NT2/D1 (cell line): ENCODE measurements around the gene HMGA1.

Experiments used
- DNase-seq: peaks from one replicate; pipeline ENCODE4 v3.0.0-alpha.2; 2011; ENCODE audit warnings: low read depth, low spot score
- H3K27me3 ChIP-seq: 2 replicates; pipeline ENCODE4 v1.6.0; 2011; ENCODE audit warnings: mild to moderate bottlenecking; ENCODE audit not compliant: insufficient read length, insufficient read depth
- H3K36me3 ChIP-seq: 2 replicates; pipeline ENCODE4 v1.6.1; 2011; ENCODE audit warnings: mild to moderate bottlenecking, low read length, mixed read lengths; ENCODE audit not compliant: insufficient read depth, insufficient read length
- H3K4me1 ChIP-seq: 2 replicates; pipeline ENCODE4 v1.5.1; 2011; ENCODE audit not compliant: insufficient read depth, insufficient read length
- H3K4me3 ChIP-seq: 2 replicates; pipeline ENCODE4 v1.5.1; 2011; ENCODE audit warnings: low read depth; ENCODE audit not compliant: insufficient read length
- H3K9ac ChIP-seq: 2 replicates; pipeline ENCODE4 v1.6.0; 2011; ENCODE audit warnings: low read depth; ENCODE audit not compliant: insufficient read length
- H3K9me3 ChIP-seq: 2 replicates; pipeline ENCODE4 v1.5.1; 2011; ENCODE audit warnings: mild to moderate bottlenecking, low read length; ENCODE audit not compliant: insufficient read depth
- SUZ12 ChIP-seq: IDR thresholded peaks from 2 replicates; pipeline ENCODE4 v1.6.1; 2011; ENCODE audit not compliant: insufficient read length, insufficient read depth; ENCODE audit errors: extremely low read depth
- YY1 ChIP-seq: IDR thresholded peaks from 2 replicates; pipeline ENCODE4 v1.6.1; 2011; ENCODE audit not compliant: insufficient read length, insufficient read depth
- ZNF274 ChIP-seq: IDR thresholded peaks from 2 replicates; pipeline ENCODE4 v1.6.1; 2011; ENCODE audit warnings: mild to moderate bottlenecking, low read depth, low read length

Gene HMGA1

DNA sequence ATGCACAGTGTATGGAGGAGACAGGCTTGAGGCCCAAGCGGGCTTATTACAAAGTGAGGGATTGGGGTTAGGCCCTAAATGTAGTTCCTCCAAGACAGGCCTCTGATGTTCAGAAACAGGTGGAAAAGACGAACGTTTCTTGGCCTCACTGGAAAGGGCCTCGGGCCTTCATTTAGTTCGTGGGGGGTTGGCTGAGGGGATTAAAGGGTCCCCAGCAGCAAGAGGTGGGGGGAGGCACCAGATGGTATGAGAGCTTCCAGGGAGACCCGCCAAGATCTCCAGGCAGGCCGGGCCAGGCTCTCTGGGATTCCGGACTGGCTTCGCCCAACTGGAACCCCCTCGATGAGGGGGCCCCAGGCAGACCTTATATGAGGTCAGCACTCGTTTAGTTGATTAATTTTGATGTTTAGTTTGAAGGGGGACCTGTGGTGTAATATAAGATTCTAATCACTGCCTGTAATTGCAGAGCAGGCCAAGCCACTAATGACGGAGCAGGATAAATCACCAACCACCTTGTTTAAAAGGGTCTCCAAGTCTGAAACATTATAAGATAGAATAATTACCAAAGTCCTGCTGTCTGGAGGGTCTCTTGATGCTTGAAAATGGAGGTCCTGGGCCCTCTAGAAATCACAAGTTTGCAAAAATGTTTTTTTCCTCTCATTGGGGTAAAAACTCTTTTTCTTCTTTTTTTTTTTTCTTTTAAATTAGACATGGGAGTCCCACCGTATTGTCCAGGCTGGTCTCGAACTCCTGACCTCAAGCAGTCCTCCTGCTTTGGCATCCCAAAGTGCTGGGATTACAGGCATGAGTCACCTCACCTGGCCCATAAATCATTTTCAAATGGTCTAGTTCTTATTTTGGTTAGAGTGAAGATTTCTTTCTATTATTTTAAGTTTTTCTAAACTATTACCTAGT is 2.2 kb downstream of the HMGA1 start:
- H3K9me3 ChIP-seq, result no peaks in the 10 kb centered on the region
- TF ChIP-seq SUZ12, result no peak
- no peak for TF ChIP-seq YY1
- no peak for TF ChIP-seq ZNF274
- peaks cover 16% of the 10 kb centered on the region for H3K4me1 ChIP-seq
- H3K9ac ChIP-seq, result peak overlapping the region; percentile 95
- DNase-seq, result no peak
- H3K36me3 ChIP-seq, result peaks cover 63% of the 10 kb centered on the region
- H3K27me3 ChIP-seq, result no peaks in the 10 kb centered on the region
- peak overlapping the region; percentile 80 for H3K4me3 ChIP-seq

- H3K36me3 ChIP-seq, result peaks cover 63% of the 10 kb centered on the region
- H3K4me3 ChIP-seq, result peak overlapping the region; percentile 80
- no peaks in the 10 kb centered on the region for H3K27me3 ChIP-seq
- no peak for TF ChIP-seq YY1
- no peak for DNase-seq
- H3K9ac ChIP-seq, result peak overlapping the region; percentile 95
- H3K9me3 ChIP-seq, result no peaks in the 10 kb centered on the region
- peaks cover 13% of the 10 kb centered on the region for H3K4me1 ChIP-seq
These were observed 2.8 kb downstream of the HMGA1 start for GRCh38 chr6:34239500-34239825.

GRCh38 chr6:34239893-34240292 is 3.2 kb downstream of the HMGA1 start:
- H3K27me3 ChIP-seq, result no peaks in the 10 kb centered on the region
- H3K4me1 ChIP-seq, result peaks cover 13% of the 10 kb centered on the region
- peak overlapping the region; percentile 25 for H3K4me3 ChIP-seq
- no peak for DNase-seq
- no peaks in the 10 kb centered on the region for H3K9me3 ChIP-seq
- peaks cover 63% of the 10 kb centered on the region for H3K36me3 ChIP-seq
- H3K9ac ChIP-seq, result peak overlapping the region; percentile 95
- TF ChIP-seq YY1 (no peak), ZNF274 (no peak), SUZ12 (no peak)

- peaks cover 13% of the 10 kb centered on the region for H3K4me1 ChIP-seq
- peak overlapping the region; percentile 25 for H3K4me3 ChIP-seq
These were observed 3.9 kb downstream of the HMGA1 start for GRCh38 chr6:34240329-34241248.

DNA sequence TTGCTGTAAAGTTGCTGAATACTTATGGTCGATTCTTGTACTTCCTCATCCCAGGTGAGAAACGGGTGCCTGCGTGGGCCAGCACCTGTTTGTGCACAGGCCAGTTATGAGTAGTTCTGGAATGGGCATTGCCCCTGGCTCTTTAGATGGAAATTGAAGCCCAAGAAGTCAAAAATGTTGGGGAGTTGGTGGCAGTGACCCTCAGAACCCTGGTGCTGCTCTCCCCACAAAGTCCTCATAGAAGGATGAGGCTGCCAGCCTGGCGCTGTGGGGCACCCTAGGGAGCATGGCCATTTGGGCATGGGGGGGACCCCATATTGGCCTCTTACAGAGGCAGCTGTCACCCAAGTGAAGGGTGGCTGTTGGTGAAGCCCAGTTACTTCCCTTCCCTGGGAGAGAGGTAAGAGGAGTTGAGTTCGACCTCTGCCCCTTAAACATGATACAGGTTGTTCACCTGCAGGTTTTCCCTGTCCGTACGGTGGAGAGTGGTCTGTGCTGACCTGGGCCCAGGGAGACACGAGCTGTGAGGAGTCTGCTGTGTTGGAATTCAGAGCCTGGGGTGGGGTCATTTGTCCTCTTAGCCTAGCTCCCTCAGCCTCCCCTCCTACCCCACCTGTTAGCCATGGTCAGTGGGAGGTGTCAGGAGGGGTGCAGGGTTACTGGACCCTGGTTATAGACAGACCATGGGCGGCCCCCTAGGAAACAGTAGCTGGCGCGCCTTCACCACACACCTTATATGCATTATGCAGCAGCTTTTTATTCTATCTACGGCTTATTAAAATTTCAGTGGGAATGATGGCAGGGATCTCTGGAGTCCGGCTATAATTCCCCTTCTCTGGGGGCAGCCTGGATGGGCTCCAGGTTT is 4.9 kb downstream of the HMGA1 start:
- Histone ChIP-seq H3K4me1 (peaks cover 14% of the 10 kb centered on the region), H3K4me3 (no peak overlapping the region), H3K9me3 (no peaks in the 10 kb centered on the region), H3K36me3 (peaks cover 66% of the 10 kb centered on the region), H3K27me3 (no peaks in the 10 kb centered on the region), H3K9ac (peak overlapping the region; percentile 51)
- DNase-seq, result no peak
- TF ChIP-seq SUZ12 (no peak), YY1 (no peak), ZNF274 (no peak)

More at GRCh38 chr6:34240329-34241248, 3.9 kb downstream of the HMGA1 start:
- Histone ChIP-seq H3K36me3 (peaks cover 63% of the 10 kb centered on the region), H3K27me3 (no peaks in the 10 kb centered on the region), H3K9me3 (no peaks in the 10 kb centered on the region), H3K9ac (peak overlapping the region; percentile 95)
- TF ChIP-seq YY1, result no peak
- TF ChIP-seq SUZ12, result no peak
- no peak for TF ChIP-seq ZNF274
- DNase-seq, result no peak

- Histone ChIP-seq H3K36me3 (peaks cover 70% of the 10 kb centered on the region), H3K4me1 (peaks cover 19% of the 10 kb centered on the region), H3K9me3 (no peaks in the 10 kb centered on the region), H3K9ac (no peak overlapping the region), H3K4me3 (no peak overlapping the region), H3K27me3 (no peaks in the 10 kb centered on the region)
- no peak for DNase-seq
- TF ChIP-seq SUZ12 (no peak), YY1 (no peak), ZNF274 (no peak)
These were observed 5.8 kb downstream of the HMGA1 start for GRCh38 chr6:34242252-34243130.
